Neural cell (in vitro differentiated cells): ENCODE data around the gene IGF2BP2. TPM values are rescaled to one million over a fixed set of nuclear protein-coding genes. Genes with fewer than 3 reads are reported as not detected.

ENCODE experiments used
- H2AFZ ChIP-seq: fragments of 200-600, 300-800 bp; sonication (generic), shearing (Covaris generic); 2 replicates; pipeline ENCODE4 v1.6.0; 2014; ENCODE audit warnings: low read depth, mild to moderate bottlenecking, antibody characterized with exemption, low read length, moderate library complexity
- H3F3A ChIP-seq: fragments of 200-600 bp; shearing (Covaris generic); 2 replicates; pipeline ENCODE4 v1.6.1; 2016; ENCODE audit warnings: mild to moderate bottlenecking, moderate library complexity, mixed read lengths, antibody characterized with exemption, low read length; ENCODE audit not compliant: insufficient read depth, poor library complexity, severe bottlenecking
- H3K27ac ChIP-seq: fragments of 200-600, 300-800 bp; sonication (generic), shearing (Covaris generic); 2 replicates; pipeline ENCODE4 v1.5.1; 2014; ENCODE audit warnings: mild to moderate bottlenecking, low read length, moderate library complexity
- H3K27me3 ChIP-seq: fragments of 300-800, 200-600 bp; sonication (generic), shearing (Covaris generic); 2 replicates; pipeline ENCODE4 v1.6.0; 2014; ENCODE audit warnings: mild to moderate bottlenecking, low read depth, low read length, moderate library complexity; ENCODE audit not compliant: insufficient read depth
- H3K36me3 ChIP-seq: fragments of 300-800, 200-600 bp; sonication (generic), shearing (Covaris generic); 2 replicates; pipeline ENCODE4 v1.5.1; 2014; ENCODE audit warnings: mild to moderate bottlenecking, antibody characterized with exemption, low read length, moderate library complexity; ENCODE audit not compliant: insufficient read depth
- H3K4me2 ChIP-seq: fragments of 300-800, 200-600 bp; sonication (generic), shearing (Covaris generic); 2 replicates; pipeline ENCODE4 v1.6.0; 2014; ENCODE audit warnings: mild to moderate bottlenecking, low read length
- H3K4me3 ChIP-seq: fragments of 300-800, 200-600 bp; sonication (generic), shearing (Covaris generic); 2 replicates; pipeline ENCODE4 v1.5.1; 2014; ENCODE audit warnings: mild to moderate bottlenecking, low read length, moderate library complexity
- H3K79me2 ChIP-seq: fragments of 200-600 bp; shearing (Covaris generic); replicated peaks from 2 replicates; pipeline ENCODE4 v1.6.0; 2014; ENCODE audit warnings: mild to moderate bottlenecking, low read length, moderate library complexity; ENCODE audit not compliant: insufficient read depth
- H3K9ac ChIP-seq: fragments of 300-800, 200-600 bp; sonication (generic), shearing (Covaris generic); 2 replicates; pipeline ENCODE4 v1.6.1; 2016; ENCODE audit warnings: mild to moderate bottlenecking, low read length, mixed read lengths
- H3K9me2 ChIP-seq: fragments of 200-600 bp; shearing (Covaris generic); 2 replicates; pipeline ENCODE4 v1.6.1; 2016; ENCODE audit warnings: mild to moderate bottlenecking, low read length, mixed read lengths; ENCODE audit not compliant: insufficient read depth
- H3K9me3 ChIP-seq: fragments of 200-600, 300-800 bp; sonication (generic), shearing (Covaris generic); 2 replicates; pipeline ENCODE4 v1.6.1; 2016; ENCODE audit warnings: mild to moderate bottlenecking, mixed run types, low read length, moderate library complexity, mixed read lengths
- H4K20me1 ChIP-seq: fragments of 200-600 bp; shearing (Covaris generic); 2 replicates; pipeline ENCODE4 v1.6.1; 2016; ENCODE audit warnings: mild to moderate bottlenecking, mixed run types; ENCODE audit not compliant: insufficient read depth
- CTCF ChIP-seq: fragments of 450-650 bp; IDR thresholded peaks from 2 replicates; pipeline ENCODE4 v1.5.1; 2014; ENCODE audit warnings: antibody characterized with exemption, mild to moderate bottlenecking, moderate library complexity; ENCODE audit not compliant: poor library complexity, severe bottlenecking
- EP300 ChIP-seq: fragments of 450-650 bp; conservative IDR thresholded peaks from 2 replicates; pipeline ENCODE4 v1.6.1; 2014; ENCODE audit warnings: antibody characterized with exemption, mild to moderate bottlenecking, moderate library complexity; ENCODE audit not compliant: poor library complexity, severe bottlenecking
- EZH2 ChIP-seq: fragments of 200-600, 300-800 bp; shearing (Covaris generic), sonication (generic); IDR thresholded peaks from 2 replicates; pipeline ENCODE4 v1.6.1; 2014; ENCODE audit warnings: antibody characterized with exemption, low read length, borderline replicate concordance, mild to moderate bottlenecking; ENCODE audit not compliant: insufficient read depth, poor library complexity, severe bottlenecking
- MXI1 ChIP-seq: fragments of 450-650 bp; conservative IDR thresholded peaks from 2 replicates; pipeline ENCODE4 v1.6.1; 2014; ENCODE audit warnings: antibody characterized with exemption, mild to moderate bottlenecking; ENCODE audit not compliant: poor library complexity, severe bottlenecking
- POLR2AphosphoS5 ChIP-seq: IDR thresholded peaks from 2 replicates; pipeline ENCODE4 v1.6.1; 2012
- RAD21 ChIP-seq: fragments of 450-650 bp; conservative IDR thresholded peaks from 2 replicates; pipeline ENCODE4 v1.6.1; 2014; ENCODE audit warnings: antibody characterized with exemption, mild to moderate bottlenecking, moderate library complexity
- REST ChIP-seq: IDR thresholded peaks from 2 replicates; pipeline ENCODE4 v1.6.1; 2012; ENCODE audit warnings: borderline replicate concordance
- SMC3 ChIP-seq: fragments of 450-650 bp; conservative IDR thresholded peaks from 2 replicates; pipeline ENCODE4 v1.6.1; 2014; ENCODE audit warnings: antibody characterized with exemption, mild to moderate bottlenecking, moderate library complexity; ENCODE audit not compliant: poor library complexity
- TAF1 ChIP-seq: IDR thresholded peaks from 2 replicates; pipeline ENCODE4 v1.6.1; 2012; ENCODE audit warnings: low read depth
- polyA plus RNA-seq: library from polyadenylated mRNA; depleted of rRNA; stranded (reverse); fragments of >200 nt; gene quantifications from 2 replicates; pipeline ENCODE4 v1.2.3, GENCODE V29; 2014

The IGF2BP2 gene
- polyA plus RNA-seq, 1 donor from 2014 or later, result 46.6 TPM

GRCh38 chr3:185677146-185677829, 147.6 kb downstream of the IGF2BP2 start:
- H3K9me2 ChIP-seq, result no peaks in the 10 kb centered on the region
- H3K4me2 ChIP-seq, result no peak overlapping the region
- no peak overlapping the region for H3K9ac ChIP-seq
- no peak overlapping the region for H3K4me3 ChIP-seq
- peaks cover 6% of the 10 kb centered on the region for H3K79me2 ChIP-seq
- H3K27ac ChIP-seq, result no peak overlapping the region
- H3K36me3 ChIP-seq, result peaks cover 8% of the 10 kb centered on the region
- H4K20me1 ChIP-seq, result no peaks in the 10 kb centered on the region
- no peak overlapping the region for H2AFZ ChIP-seq
- no peaks in the 10 kb centered on the region for H3K27me3 ChIP-seq
- H3F3A ChIP-seq, result no peaks in the 10 kb centered on the region
- TF ChIP-seq RAD21 (peak; percentile 65), CTCF (peak; percentile 66), POLR2AphosphoS5 (no peak), REST (no peak), SMC3 (peak; percentile 70), EZH2 (no peak), TAF1 (no peak)
- H3K9me3 ChIP-seq, result no peaks in the 10 kb centered on the region

- Histone ChIP-seq H3K9ac (no peak overlapping the region), H3F3A (no peaks in the 10 kb centered on the region), H4K20me1 (no peaks in the 10 kb centered on the region), H3K79me2 (no peaks in the 10 kb centered on the region), H3K36me3 (peaks cover 11% of the 10 kb centered on the region), H2AFZ (no peak overlapping the region), H3K9me3 (no peaks in the 10 kb centered on the region), H3K4me2 (no peak overlapping the region), H3K27ac (no peak overlapping the region), H3K4me3 (no peak overlapping the region), H3K9me2 (no peaks in the 10 kb centered on the region), H3K27me3 (no peaks in the 10 kb centered on the region)
- TF ChIP-seq MXI1 (no peak), EZH2 (no peak), SMC3 (no peak), RAD21 (no peak), POLR2AphosphoS5 (no peak), EP300 (no peak), CTCF (no peak), TAF1 (no peak), REST (no peak)
Observed at GRCh38 chr3:185667574-185667973, 157.3 kb downstream of the IGF2BP2 start.
